ENCODE measurements around the gene PDXDC1. TPM values are rescaled to one million over a fixed set of nuclear protein-coding genes. Genes with fewer than 3 reads are reported as not detected.
"Not testable (repeated sequence)": the region's sequence is repeated elsewhere in the genome, so short reads cannot be mapped to it uniquely, and the experiment has no call there.

The PDXDC1 gene
- polyA plus RNA-seq, 4 donors: 116 to 181 (median 149) TPM

DNA sequence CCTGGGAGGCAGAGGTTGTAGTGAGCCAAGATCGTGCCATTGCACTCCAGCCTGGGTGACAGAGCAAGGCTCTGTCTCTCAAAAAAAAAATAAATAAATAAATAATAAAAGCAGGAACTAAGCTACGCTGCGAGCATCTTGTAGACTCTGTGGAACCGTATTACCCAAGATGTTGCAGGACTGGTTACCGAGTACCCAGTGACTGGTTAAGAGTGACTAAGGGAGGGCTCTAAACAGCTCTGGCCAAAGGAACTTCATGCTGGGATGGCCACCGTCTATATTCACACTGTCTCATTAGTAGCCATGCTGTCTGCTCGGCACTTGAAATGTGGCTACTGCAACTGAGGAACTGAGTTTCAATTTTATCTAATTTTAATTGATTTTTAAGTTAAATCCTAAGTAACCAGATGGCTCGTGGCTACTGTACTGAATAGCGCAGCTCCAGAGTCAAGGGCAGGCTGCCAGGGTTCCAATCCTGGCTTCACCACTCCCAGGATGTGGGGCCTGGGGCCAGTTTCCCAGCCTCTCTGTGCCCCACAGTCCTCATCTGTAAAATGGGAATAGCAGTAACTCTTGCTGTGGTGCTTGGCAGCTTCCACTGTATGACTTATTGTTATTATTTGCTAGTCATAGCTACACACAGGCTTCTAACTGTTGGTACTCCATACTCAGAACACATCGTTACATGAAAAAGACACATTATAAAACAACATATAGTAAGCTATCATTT, 78.1 kb downstream of the PDXDC1 start:
- no peak for DNase-seq
- Histone ChIP-seq H3K36me3 (ENCODE audit: control insufficient read depth in 3 of 3, insufficient read depth in 2 of 3, low read depth in 1 of 3, low read length in 3 of 3) (no peaks in the 10 kb centered on the region), H3K4me1 (ENCODE audit: control insufficient read depth in 3 of 3, insufficient read depth in 2 of 3, low read depth in 1 of 3, low read length in 2 of 3) (peaks cover 0 to 13% (median 0%) of the 10 kb centered on the region in 3 donors), H3K27ac (ENCODE audit: low read depth in 1 of 3, low read length in 2 of 3) (no peak overlapping the region), H3K4me3 (ENCODE audit: low read depth in 1 of 3, low read length in 3 of 3) (no peak overlapping the region), H3K27me3 (ENCODE audit: control insufficient read depth in 3 of 3, insufficient read depth in 3 of 3, low read length in 3 of 3) (no peaks in the 10 kb centered on the region), H3K9me3 (ENCODE audit: control insufficient read depth in 2 of 2, insufficient read depth in 1 of 2, low read depth in 1 of 2, low read length in 1 of 2) (no peaks in the 10 kb centered on the region)
- no peak for FAIRE-seq
- 84 to 86% (median 86%) methylated on average over 10 of the region's 10 CpGs for WGBS, 3 donors

DNA sequence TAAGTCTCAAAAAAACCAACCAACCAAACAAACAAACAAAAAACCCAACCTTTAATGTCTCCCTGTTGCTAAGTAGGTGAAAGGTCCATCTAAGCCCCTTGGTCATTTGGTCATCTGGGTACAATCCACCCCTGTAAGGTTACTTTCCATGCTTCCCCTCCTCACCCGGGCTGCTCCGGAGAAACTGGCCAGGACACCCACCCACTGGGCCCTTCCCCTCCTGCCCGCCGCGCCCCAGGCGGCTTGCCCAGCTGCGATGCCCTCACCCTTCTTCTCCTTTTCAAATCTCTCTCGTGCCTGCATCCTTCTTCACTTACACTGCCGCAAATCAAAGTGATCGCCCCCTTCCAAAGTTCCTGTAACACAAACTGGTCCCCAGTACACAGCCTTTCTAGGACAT, 79.1 kb downstream of the PDXDC1 start:
- DNase-seq (no peak), FAIRE-seq (no peak)
- Histone ChIP-seq H3K27me3 (ENCODE audit: control insufficient read depth in 3 of 3, insufficient read depth in 3 of 3, low read length in 3 of 3) (no peaks in the 10 kb centered on the region), H3K36me3 (ENCODE audit: control insufficient read depth in 3 of 3, insufficient read depth in 2 of 3, low read depth in 1 of 3, low read length in 3 of 3) (no peaks in the 10 kb centered on the region), H3K4me1 (ENCODE audit: control insufficient read depth in 3 of 3, insufficient read depth in 2 of 3, low read depth in 1 of 3, low read length in 2 of 3) (peaks cover 0 to 13% (median 0%) of the 10 kb centered on the region in 3 donors), H3K9me3 (ENCODE audit: control insufficient read depth in 2 of 2, insufficient read depth in 1 of 2, low read depth in 1 of 2, low read length in 1 of 2) (no peaks in the 10 kb centered on the region), H3K4me3 (ENCODE audit: low read depth in 1 of 3, low read length in 3 of 3) (no peak overlapping the region), H3K27ac (ENCODE audit: low read depth in 1 of 3, low read length in 2 of 3) (no peak overlapping the region)
- 88 to 93% (median 89%) methylated on average over 10 of the region's 10 CpGs for WGBS, 3 donors

DNA sequence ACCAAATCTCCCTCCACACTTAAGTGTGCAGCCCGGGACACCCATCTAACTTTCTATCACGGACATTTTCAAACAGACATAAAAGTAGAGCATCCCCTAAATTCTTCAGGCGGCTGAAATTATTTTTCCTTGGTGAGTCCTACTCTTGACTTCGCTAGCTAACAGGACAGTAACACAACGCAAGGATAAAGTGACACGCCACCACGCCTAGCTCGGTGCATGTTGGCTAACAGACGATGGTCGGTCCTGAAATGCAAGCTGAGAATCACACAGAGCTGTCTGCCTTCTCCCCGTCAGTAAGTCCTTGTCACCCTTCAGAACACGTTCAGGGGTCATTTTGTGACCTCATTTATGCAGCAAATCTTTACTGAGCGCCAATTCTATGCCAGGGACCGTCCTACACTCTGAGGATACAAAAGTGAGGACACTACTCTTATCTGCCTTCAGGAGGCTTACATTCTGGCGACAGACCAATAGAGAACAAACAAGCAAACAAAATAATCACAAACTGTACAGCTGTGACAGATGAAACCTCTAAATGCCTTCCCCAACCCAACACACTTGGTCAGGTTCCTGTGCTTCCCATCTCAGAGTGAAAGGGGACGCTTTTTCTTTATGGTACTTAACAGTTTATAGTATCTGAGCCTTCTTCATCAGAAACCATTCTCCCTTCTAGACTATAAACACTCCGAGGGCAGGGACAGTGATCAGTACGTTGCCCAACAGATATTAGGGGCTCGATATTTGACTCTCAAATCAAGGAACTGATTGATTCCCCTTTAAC, 79.7 kb downstream of the PDXDC1 start:
- Histone ChIP-seq H3K9me3 (ENCODE audit: control insufficient read depth in 2 of 2, insufficient read depth in 1 of 2, low read depth in 1 of 2, low read length in 1 of 2) (no peaks in the 10 kb centered on the region), H3K27me3 (ENCODE audit: control insufficient read depth in 3 of 3, insufficient read depth in 3 of 3, low read length in 3 of 3) (no peaks in the 10 kb centered on the region), H3K4me3 (ENCODE audit: low read depth in 1 of 3, low read length in 3 of 3) (peak overlapping the region in 2 of 3 donors; percentile 88 to 95), H3K27ac (ENCODE audit: low read depth in 1 of 3, low read length in 2 of 3) (no peak overlapping the region), H3K36me3 (ENCODE audit: control insufficient read depth in 3 of 3, insufficient read depth in 2 of 3, low read depth in 1 of 3, low read length in 3 of 3) (peaks cover 0 to 3% (median 3%) of the 10 kb centered on the region in 3 donors), H3K4me1 (ENCODE audit: control insufficient read depth in 3 of 3, insufficient read depth in 2 of 3, low read depth in 1 of 3, low read length in 2 of 3) (peaks cover 0 to 13% (median 0%) of the 10 kb centered on the region in 3 donors)
- WGBS, 3 donors: 74 to 79% (median 77%) methylated on average over 19 of the region's 19 CpGs
- FAIRE-seq: no peak
- no peak for DNase-seq

DNA sequence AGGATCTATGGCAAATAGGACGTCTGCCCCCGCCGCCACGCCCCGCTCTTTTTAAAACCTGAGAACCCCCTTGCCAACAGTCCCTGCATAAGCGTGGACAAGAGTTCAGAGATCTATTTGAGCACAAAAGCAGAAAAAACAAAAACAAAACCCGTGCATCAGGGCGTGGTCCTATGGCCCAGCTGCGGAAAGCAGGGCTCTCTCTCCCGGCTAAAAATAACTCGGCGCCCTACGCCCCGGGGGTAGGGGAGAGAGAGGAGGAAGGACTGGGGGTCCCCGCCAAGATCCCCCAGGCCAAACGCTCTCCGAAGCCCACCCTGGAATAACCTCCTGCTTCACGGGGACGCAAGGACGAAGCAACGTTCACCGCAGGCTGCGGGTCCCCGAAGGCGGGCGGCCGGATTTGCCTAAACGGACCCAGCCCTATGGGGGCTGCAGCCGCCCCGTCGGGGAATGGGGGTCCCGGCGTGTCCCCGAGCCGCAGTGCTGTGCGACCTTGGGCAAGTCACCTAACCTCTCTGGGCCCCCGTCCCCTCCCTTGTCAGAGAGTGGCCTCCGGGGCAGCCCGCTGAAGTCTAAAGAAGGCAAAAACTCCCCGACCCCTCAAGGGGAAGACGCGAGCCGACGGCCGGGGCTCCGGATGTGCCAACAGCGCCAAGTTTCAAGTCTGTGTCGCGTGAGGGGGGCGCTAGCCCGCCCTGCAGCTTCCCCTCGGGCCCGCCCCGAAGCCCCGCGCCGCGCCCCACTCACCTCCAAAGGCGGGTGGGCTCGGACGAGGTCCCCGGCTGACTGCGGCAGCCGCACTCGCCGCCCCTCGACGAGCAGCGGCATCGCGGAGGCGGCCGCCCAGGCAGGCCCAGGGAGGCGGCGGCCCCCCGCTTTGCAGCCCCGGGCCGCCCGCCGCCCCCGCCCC, 80.6 kb downstream of the PDXDC1 start:
- peak overlapping the region in 1 of 3 donors; percentile 75 for H3K27ac ChIP-seq (ENCODE audit: low read depth in 1 of 3, low read length in 2 of 3)
- no peaks in the 10 kb centered on the region for H3K9me3 ChIP-seq (ENCODE audit: control insufficient read depth in 2 of 2, insufficient read depth in 1 of 2, low read depth in 1 of 2, low read length in 1 of 2)
- H3K4me1 ChIP-seq (ENCODE audit: control insufficient read depth in 3 of 3, insufficient read depth in 2 of 3, low read depth in 1 of 3, low read length in 2 of 3): peaks cover 0 to 13% (median 0%) of the 10 kb centered on the region in 3 donors
- peaks cover 0 to 6% (median 5%) of the 10 kb centered on the region in 3 donors for H3K36me3 ChIP-seq (ENCODE audit: control insufficient read depth in 3 of 3, insufficient read depth in 2 of 3, low read depth in 1 of 3, low read length in 3 of 3)
- no peaks in the 10 kb centered on the region for H3K27me3 ChIP-seq (ENCODE audit: control insufficient read depth in 3 of 3, insufficient read depth in 3 of 3, low read length in 3 of 3)
- no peak for FAIRE-seq
- peak overlapping the region; percentile 83 to 95 (median 88) for H3K4me3 ChIP-seq (ENCODE audit: low read depth in 1 of 3, low read length in 3 of 3)
- DNase-seq: peak in 1 of 2 donors; percentile 20
- WGBS, 3 donors: 3 to 4% (median 3%) methylated on average over 62 to 81 of the region's 81 CpGs

DNA sequence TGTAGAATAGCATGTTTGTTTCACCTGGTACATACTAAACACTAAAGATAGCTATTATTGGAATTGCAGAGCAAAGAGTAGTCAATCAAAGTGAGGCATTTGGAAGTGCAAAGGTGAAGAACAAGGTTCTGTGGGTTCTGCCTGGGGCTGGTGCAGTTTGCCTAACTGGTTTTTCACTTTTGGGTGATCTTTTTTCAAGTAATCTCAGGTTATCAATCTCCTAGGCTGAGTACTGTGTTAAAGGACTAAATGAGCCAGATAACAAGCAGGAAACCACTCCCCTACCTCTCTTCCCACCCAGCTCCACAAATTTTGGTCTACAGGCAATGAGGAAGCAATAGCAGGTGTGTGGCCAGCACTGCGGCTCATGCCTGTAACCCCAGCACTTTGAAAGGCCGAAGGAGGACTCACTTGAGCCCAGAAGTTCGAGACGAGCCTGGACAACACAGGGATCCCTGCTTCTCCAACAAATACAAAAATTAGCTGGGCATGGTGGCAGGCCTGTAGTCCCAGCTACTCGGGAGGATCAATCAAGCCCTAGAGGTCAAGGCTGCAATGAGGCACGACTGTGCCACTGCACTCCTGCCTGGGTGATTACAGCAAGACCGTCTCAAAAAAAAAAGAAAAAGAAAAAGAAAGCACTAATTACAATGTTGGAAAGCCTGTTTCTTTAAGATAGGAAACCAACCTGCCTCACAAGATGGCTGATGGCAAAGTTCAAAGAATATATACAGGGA, 83.0 kb downstream of the PDXDC1 start:
- Histone ChIP-seq H3K9me3 (ENCODE audit: control insufficient read depth in 2 of 2, insufficient read depth in 1 of 2, low read depth in 1 of 2, low read length in 1 of 2) (no peaks in the 10 kb centered on the region), H3K36me3 (ENCODE audit: control insufficient read depth in 3 of 3, insufficient read depth in 2 of 3, low read depth in 1 of 3, low read length in 3 of 3) (peaks cover 8 to 20% (median 18%) of the 10 kb centered on the region in 3 donors), H3K4me1 (ENCODE audit: control insufficient read depth in 3 of 3, insufficient read depth in 2 of 3, low read depth in 1 of 3, low read length in 2 of 3) (peaks cover 0 to 13% (median 0%) of the 10 kb centered on the region in 3 donors), H3K27ac (ENCODE audit: low read depth in 1 of 3, low read length in 2 of 3) (peak overlapping the region in 2 of 3 donors; percentile 13 to 78), H3K27me3 (ENCODE audit: control insufficient read depth in 3 of 3, insufficient read depth in 3 of 3, low read length in 3 of 3) (no peaks in the 10 kb centered on the region), H3K4me3 (ENCODE audit: low read depth in 1 of 3, low read length in 3 of 3) (no peak overlapping the region)
- FAIRE-seq (no peak), DNase-seq (peak; percentile 39 to 64)
- 21 to 58% (median 37%) methylated on average over 7 of the region's 7 CpGs for WGBS, 3 donors

- DNase-seq (no peak), FAIRE-seq (no peak)
- WGBS, 3 donors: 67 to 87% (median 69%) methylated on average over 3 of the region's 3 CpGs
- no peaks in the 10 kb centered on the region for H3K27me3 ChIP-seq (ENCODE audit: control insufficient read depth in 3 of 3, insufficient read depth in 3 of 3, low read length in 3 of 3)
- H3K9me3 ChIP-seq (ENCODE audit: control insufficient read depth in 2 of 2, insufficient read depth in 1 of 2, low read depth in 1 of 2, low read length in 1 of 2): no peaks in the 10 kb centered on the region
- H3K27ac ChIP-seq (ENCODE audit: low read depth in 1 of 3, low read length in 2 of 3): no peak overlapping the region
- peaks cover 0 to 13% (median 0%) of the 10 kb centered on the region in 3 donors for H3K4me1 ChIP-seq (ENCODE audit: control insufficient read depth in 3 of 3, insufficient read depth in 2 of 3, low read depth in 1 of 3, low read length in 2 of 3)
- peaks cover 8 to 22% (median 22%) of the 10 kb centered on the region in 3 donors for H3K36me3 ChIP-seq (ENCODE audit: control insufficient read depth in 3 of 3, insufficient read depth in 2 of 3, low read depth in 1 of 3, low read length in 3 of 3)
- no peak overlapping the region for H3K4me3 ChIP-seq (ENCODE audit: low read depth in 1 of 3, low read length in 3 of 3)
Observed at GRCh38 chr16:15059324-15059723, 84.5 kb downstream of the PDXDC1 start.

- H3K4me3 ChIP-seq (ENCODE audit: low read depth in 1 of 3, low read length in 3 of 3); H3K4me1 ChIP-seq (ENCODE audit: control insufficient read depth in 3 of 3, insufficient read depth in 2 of 3, low read depth in 1 of 3, low read length in 2 of 3); H3K27me3 ChIP-seq (ENCODE audit: control insufficient read depth in 3 of 3, insufficient read depth in 3 of 3, low read length in 3 of 3); H3K27ac ChIP-seq (ENCODE audit: low read depth in 1 of 3, low read length in 2 of 3); FAIRE-seq; H3K9me3 ChIP-seq (ENCODE audit: control insufficient read depth in 2 of 2, insufficient read depth in 1 of 2, low read depth in 1 of 2, low read length in 1 of 2): not testable (repeated sequence)
- H3K36me3 ChIP-seq (ENCODE audit: control insufficient read depth in 3 of 3, insufficient read depth in 2 of 3, low read depth in 1 of 3, low read length in 3 of 3): peaks cover 8 to 28% (median 25%) of the 10 kb centered on the region in 3 donors
- 85 to 88% (median 86%) methylated on average over 8 of the region's 8 CpGs for WGBS, 3 donors
- peak in 1 of 2 donors; percentile 55 for DNase-seq
Observed at GRCh38 chr16:15062085-15062810, 87.4 kb downstream of the PDXDC1 start.
